Activated effector memory CD4-positive, alpha-beta T cell treated with Interleukin-2 at 50 U/mL for 16 hours (primary cell): ENCODE data around the gene CNTNAP1.
"Not testable (repeated sequence)": the region's sequence is repeated elsewhere in the genome, so short reads cannot be mapped to it uniquely, and the experiment has no call there.

Experiments
- DNase-seq: peaks from one replicate; pipeline ENCODE4 v3.0.0-alpha.2; 2020

Gene CNTNAP1

GRCh38 chr17:42686520-42687128 lies 4.3 kb downstream of the CNTNAP1 start:
- no peak for DNase-seq

DNA sequence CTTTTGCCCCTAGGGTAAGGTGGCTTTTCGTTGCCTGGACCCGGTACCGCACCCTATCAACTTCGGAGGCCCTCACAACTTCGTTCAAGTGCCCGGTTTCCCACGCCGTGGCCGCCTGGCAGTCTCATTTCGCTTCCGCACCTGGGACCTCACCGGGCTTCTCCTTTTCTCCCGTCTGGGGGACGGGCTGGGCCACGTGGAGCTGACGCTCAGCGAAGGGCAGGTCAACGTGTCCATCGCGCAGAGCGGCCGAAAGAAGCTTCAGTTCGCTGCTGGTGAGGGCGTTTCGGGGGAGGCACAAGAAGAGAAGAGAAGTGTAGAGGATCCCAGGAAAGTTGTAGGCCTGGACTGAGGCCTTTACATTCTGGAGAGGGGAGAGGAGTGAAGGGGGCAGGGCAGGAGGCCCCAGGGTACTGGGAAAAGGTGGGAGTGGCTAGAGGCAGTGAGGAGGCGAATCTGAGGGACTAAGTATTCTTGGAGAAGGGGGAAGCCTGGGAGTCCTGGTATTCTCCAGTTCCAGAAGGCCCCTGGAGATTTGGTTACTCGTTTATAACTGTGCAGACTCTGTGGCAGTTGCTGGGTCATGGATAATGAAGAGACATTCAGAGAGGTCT lies 5.5 kb downstream of the CNTNAP1 start:
- no peak for DNase-seq

GRCh38 chr17:42690596-42690995 lies 8.3 kb downstream of the CNTNAP1 start:
- DNase-seq: no peak

- DNase-seq: no peak
These were observed 8.8 kb downstream of the CNTNAP1 start for GRCh38 chr17:42691021-42691545.

DNA sequence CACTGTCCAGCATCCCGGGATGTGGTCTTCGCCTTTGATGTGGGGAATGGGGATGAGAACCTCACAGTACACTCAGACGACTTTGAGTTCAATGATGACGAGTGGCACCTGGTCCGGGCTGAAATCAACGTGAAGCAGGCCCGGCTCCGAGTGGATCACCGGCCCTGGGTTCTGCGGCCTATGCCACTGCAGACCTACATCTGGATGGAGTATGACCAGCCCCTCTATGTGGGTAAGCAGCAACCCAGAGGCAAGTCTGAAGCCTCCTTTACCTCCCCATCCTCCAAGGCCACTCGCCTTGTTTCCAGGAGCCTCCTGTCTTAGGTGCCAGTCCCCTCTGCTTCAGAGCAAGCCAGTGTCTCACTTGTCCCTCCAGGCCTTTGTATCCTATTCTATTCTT lies 10.2 kb downstream of the CNTNAP1 start:
- DNase-seq: no peak

- no peak for DNase-seq
These were observed 12.2 kb downstream of the CNTNAP1 start for GRCh38 chr17:42694524-42694923.

DNA sequence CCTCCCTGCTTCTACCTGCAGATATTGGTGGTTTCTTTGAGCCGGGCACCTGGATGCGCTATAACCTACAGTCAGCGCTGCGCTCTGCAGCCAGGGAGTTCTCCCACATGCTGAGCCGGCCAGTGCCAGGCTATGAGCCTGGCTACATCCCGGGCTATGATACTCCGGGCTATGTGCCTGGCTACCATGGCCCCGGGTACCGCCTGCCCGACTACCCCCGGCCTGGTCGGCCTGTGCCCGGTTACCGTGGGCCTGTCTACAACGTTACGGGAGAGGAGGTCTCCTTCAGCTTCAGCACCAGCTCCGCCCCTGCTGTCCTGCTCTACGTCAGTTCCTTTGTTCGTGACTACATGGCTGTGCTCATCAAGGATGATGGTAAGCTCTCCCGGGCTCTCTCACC lies 13.2 kb downstream of the CNTNAP1 start:
- DNase-seq: no peak

GRCh38 chr17:42697108-42697811 lies 14.9 kb downstream of the CNTNAP1 start:
- DNase-seq: no peak

GRCh38 chr17:42698736-42699414 lies 16.5 kb downstream of the CNTNAP1 start:
- DNase-seq: no peak

- no peak for DNase-seq
These were observed 17.0 kb downstream of the CNTNAP1 start for GRCh38 chr17:42699415-42699740.

DNA sequence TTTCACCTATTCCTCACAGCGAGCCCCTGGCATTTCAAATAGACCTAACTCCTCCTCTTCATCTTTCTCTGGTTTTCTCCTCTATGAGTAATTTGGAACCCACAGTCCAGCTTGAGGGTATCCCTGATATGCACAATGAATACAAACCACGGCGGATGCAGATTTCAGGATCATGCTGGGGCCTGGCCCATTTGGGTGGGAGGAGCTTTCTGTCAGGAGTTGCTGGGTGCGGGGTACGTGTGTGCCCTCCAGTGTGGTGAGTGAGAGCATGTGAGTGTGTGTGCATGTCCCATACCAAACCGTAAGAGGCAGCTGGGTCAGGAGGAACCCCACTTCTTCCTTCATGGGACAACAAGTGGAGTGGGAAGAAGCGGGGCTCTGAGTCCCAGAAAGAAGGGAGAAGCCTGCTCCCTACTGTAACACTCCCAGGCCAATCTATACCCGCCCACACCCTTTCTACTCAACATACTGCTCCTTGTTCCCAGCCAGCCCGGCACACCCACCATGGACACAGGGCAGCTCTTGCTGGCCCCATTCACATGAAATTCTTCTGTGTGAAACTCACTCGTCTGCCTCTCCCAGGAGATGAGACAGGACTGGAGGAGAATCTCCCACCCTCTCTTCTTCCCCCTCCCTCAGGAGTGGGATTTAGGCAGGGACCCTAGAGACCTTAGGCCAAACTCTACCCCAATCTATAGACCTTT lies 18.4 kb downstream of the CNTNAP1 start:
- no peak for DNase-seq

- no peak for DNase-seq
These were observed 20.1 kb downstream of the CNTNAP1 start for GRCh38 chr17:42702446-42702845.

- DNase-seq: no peak
These were observed 22.1 kb downstream of the CNTNAP1 start for GRCh38 chr17:42704490-42704836.

- DNase-seq: no peak
These were observed 22.6 kb downstream of the CNTNAP1 start for GRCh38 chr17:42704837-42705494.

DNA sequence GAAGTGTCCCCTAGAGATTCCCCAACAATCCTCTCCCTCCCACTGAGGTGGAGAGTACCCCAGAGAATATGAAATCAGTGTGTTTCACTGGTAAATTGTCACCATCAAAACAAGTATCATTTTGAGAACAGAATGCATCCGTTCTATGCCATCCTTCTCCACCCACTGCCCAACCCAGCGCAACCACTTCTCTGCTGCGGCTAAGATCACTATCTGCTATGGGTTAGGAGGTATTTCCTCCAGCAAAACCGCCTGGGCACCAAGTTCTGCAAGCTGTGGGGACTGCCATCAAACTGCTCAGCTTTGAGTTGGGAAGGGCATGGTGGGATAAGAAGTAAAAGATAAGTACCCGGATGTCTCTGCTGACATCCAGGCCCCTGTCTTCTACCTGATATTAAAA lies 24.4 kb downstream of the CNTNAP1 start:
- DNase-seq: peak; percentile 54

- no peak for DNase-seq
These were observed 26.3 kb downstream of the CNTNAP1 start for GRCh38 chr17:42708588-42708987.

DNA sequence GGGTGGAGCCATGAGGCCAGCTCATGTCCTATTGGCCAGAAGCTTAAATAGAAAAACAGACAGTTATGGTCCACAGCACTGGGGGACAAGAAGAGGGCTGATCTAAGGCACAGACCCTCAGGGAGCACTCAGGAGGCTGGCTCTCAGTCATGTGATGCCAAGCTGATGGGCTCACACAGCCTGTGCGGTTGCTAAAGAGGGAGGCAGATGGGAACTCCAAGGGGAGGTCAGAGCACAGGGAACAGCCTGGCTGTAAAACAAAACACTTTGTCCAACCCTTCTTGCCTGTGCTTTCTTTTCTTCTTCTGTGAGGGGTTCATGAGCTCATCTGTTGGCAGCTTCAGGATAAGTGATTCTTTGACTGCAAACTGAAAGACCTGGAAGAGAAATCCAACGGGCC lies 27.2 kb downstream of the CNTNAP1 start:
- no peak for DNase-seq

DNA sequence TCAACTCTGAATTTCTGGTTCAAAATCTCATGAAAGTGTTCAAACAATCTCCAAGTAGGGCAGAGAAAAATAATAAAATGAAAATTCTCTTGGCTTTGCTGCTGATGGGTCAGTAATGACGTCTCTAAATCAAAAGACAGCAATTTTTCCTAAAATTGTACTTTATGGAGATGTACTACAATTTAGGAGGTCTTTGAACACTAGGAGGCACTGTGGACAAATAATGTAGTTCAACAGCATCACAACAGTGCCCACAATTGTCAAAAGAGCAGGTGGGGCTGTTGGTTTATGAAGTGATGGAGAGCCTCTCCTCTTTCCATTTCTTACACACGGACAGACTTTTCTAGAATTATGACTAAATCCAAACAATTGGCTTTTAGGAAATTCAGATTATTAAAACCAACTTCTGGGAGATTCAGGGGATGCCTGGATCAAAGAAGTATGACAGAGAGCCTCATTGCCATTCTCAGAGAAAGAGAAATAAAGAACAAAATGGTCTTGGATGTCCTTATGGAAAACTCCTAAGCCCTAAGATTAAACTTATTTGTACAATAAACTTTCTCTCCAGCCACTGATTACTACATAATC lies 38.8 kb downstream of the CNTNAP1 start:
- no peak for DNase-seq

- DNase-seq: no peak
These were observed 41.3 kb downstream of the CNTNAP1 start for GRCh38 chr17:42723636-42724035.

DNA sequence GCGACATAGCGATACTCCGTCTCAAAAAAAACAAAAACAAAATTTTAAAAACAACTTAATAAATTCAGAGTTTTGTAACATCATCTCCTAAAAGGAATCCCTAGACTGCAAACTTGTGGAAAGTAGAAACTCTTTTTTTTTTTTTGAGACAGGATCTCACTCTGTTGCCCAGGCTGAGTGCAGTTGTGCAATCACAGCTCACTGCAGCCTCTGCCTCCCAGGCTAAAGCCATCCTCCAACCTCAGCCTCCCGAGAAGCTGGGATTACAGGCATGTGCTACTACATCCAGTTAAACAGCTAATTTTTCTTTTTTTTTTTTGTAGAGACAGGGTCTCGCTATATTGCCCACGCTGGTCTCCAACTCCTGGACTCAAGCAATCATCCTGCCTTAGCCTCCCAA lies 42.8 kb downstream of the CNTNAP1 start:
- no peak for DNase-seq

- DNase-seq: no peak
These were observed 58.4 kb downstream of the CNTNAP1 start for GRCh38 chr17:42740699-42741098.

DNA sequence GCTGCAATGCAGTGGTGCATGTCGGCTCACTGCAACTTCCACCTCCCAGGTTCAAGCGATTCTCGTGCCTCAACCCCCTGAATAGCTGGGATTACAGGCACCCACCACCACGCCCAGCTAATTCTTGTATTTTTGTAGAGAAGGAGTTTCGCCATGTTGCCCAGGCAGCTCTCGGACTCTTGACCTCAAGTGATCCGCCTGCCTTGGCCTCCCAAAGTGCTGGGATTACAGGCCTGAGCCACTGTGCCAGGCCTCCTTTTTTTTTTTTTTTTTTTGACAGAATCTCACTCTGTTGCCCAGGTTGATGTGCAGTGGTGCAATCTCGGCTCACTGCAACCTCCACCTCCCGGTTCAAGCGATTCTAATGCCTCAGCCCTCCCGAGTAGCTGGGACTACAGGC lies 60.6 kb downstream of the CNTNAP1 start:
- not testable (repeated sequence) for DNase-seq
